Heart left ventricle (tissue), 16 donors: ENCODE results near the gene FOXK1. TPM values are rescaled to one million over a fixed set of nuclear protein-coding genes. Genes with fewer than 3 reads are reported as not detected.
A peak's percentile ranks its signal among the peaks of the same experiment; 100 is the strongest.

Experiments
- ATAC-seq, 4 donors: fragments of 200-7000 bp; cut with Tn5 transposase; one replicate each; pipeline ENCODE4 v1.9.1; 2020 to 2022; ENCODE audit warnings: moderate library complexity in 4 of 4, mild to moderate bottlenecking in 3 of 4, moderate number of reproducible peaks in 1 of 4
- DNase-seq, 5 donors: peaks; one replicate each; pipeline ENCODE4 v3.0.0-alpha.2; 2020
- H3K27ac ChIP-seq, 12 donors: fragments of 200-600 bp; sonication (generic) in 4 of 12; one replicate each; pipeline versions ENCODE4 v1.5.0 to v1.8.0; 2016 to 2022; ENCODE audit warnings: mild to moderate bottlenecking in 2 of 12
- H3K27me3 ChIP-seq, 9 donors: fragments of 200-600 bp; sonication (generic) in 2 of 9; one replicate each; pipeline versions ENCODE4 v1.5.1 to v1.8.0; 2016 to 2022; ENCODE audit warnings: mild to moderate bottlenecking in 3 of 9
- H3K36me3 ChIP-seq, 9 donors: fragments of 200-600 bp; sonication (generic) in 2 of 9; one replicate each; pipeline versions ENCODE4 v1.5.0 to v1.8.0; 2018 to 2022; ENCODE audit warnings: mild to moderate bottlenecking in 2 of 9
- H3K4me1 ChIP-seq, 12 donors: fragments of 200-600 bp; sonication (generic) in 4 of 12; one replicate each; pipeline versions ENCODE4 v1.5.0 to v1.8.0; 2016 to 2022; ENCODE audit warnings: mild to moderate bottlenecking in 3 of 12
- H3K4me3 ChIP-seq, 12 donors: fragments of 200-600 bp; sonication (generic) in 4 of 12; one replicate each; pipeline versions ENCODE4 v1.5.0 to v1.8.0; 2017 to 2022; ENCODE audit warnings: mild to moderate bottlenecking in 9 of 12, moderate library complexity in 4 of 12
- H3K9me3 ChIP-seq, 12 donors: fragments of 200-600 bp; sonication (generic) in 4 of 12; one replicate each; pipeline versions ENCODE4 v1.5.0 to v1.8.0; 2016 to 2022; ENCODE audit warnings: mild to moderate bottlenecking in 1 of 12
- CTCF ChIP-seq, 12 donors: fragments of 200-600 bp; sonication (generic) in 4 of 12; IDR thresholded peaks; one replicate each; pipeline versions ENCODE4 v1.5.0 to v1.8.0; 2018 to 2022; ENCODE audit warnings: antibody characterized with exemption in 12 of 12, mild to moderate bottlenecking in 5 of 12
- POLR2A ChIP-seq, 2 donors: fragments of 450-650 bp; IDR thresholded peaks; one replicate each; pipeline ENCODE4 v1.6.1; 2017; ENCODE audit warnings: antibody characterized with exemption in 2 of 2, mild to moderate bottlenecking in 2 of 2, moderate library complexity in 2 of 2
- WGBS, 4 donors: extraction: QIAGEN DNeasy Blood & Tissue Kit in 2 of 4; methylation state at CpG; one replicate each; pipeline versions ENCODE4 v1.1.5 to v1.1.7; 2013 to 2018; 5-methylcytosine and 5-hydroxymethylcytosine counted together
- intact Hi-C, 10 donors: fragments of 100-400 bp; cut with DNase I; formaldehyde crosslinking; loops; one replicate each; pipeline versions ENCODE4 v1.11.1 to v1.14.2; 2022
- polyA plus RNA-seq, 2 donors: library from polyadenylated mRNA; stranded (reverse); fragments of 200-250 nt; gene quantifications; one replicate each; pipeline ENCODE4 v1.2.3, GENCODE V29; 2013
- total RNA-seq, 9 donors: library from RNA; depleted of rRNA in 2 of 9; stranded (reverse); fragments of >200 nt in 2 of 9; fragmentation: NEBNext Ultra II Directional in 3 of 9; extraction: Animal tissue kit (Norgen Biotek cat#: 25700) in 3 of 9; gene quantifications; one replicate each; pipeline versions ENCODE4 v1.1.0 to v1.2.4, GENCODE V29; 2016 to 2023
- donor health status: ischemic (EF 13 %, LVEDD 7.1; RV severe dilation, severe dysfunction).
- donor health status: healthy with polysubstance abuse.
- donor health status: DM: no; HTN: yes; CAD: no.
- donor health status: DM: no; HTN: no; CAD: no.
- donor health status: ischemic (EF 25% LVEDD 6.9; RV normal size, moderate dysfunction).
- donor health status: ischemic (EF 25% LVEDD 5.7; RV mildly dilated, moderate dysfunction).
- donor health status: healthy.
- donor health status: DM: yes; HTN: yes; CAD: no.
- donor health status: ischemic (EF 35%, LVEDD 5.7; RV mildly dilated, moderate dysfunction).
- donor health status: nonischemic (EF 11% LVEDD 7.7; RV severe dilation, severe dysfunction).
- donor health status: DM: yes; HTN: yes; CAD: no.
- donor health status: PGD.
- donor health status: ischemic (EF 29% LVEDD 5.4; RV normal size, mild dysfunction).
- donor health status: nonischemic (EF 23%, LVEDD 6.1; RV moderate dilation, normal function).

The FOXK1 gene
- total and polyA plus RNA-seq, 11 donors, result 9.3 to 43.7 (median 19.8) TPM

- no peak for DNase-seq
- H3K27ac ChIP-seq, result peak overlapping the region in 9 of 12 donors; percentile 17 to 73 (median 39)
Measured at GRCh38 chr7:4734587-4735345, 52.7 kb downstream of the FOXK1 start.

GRCh38 chr7:4737300-4737699 is 55.2 kb downstream of the FOXK1 start:
- Histone ChIP-seq H3K4me3 (no peak overlapping the region), H3K36me3 (peaks cover 0 to 22% (median 16%) of the 10 kb centered on the region in 9 donors), H3K4me1 (peaks cover 0 to 51% (median 27%) of the 10 kb centered on the region in 12 donors), H3K9me3 (no peaks in the 10 kb centered on the region), H3K27ac (no peak overlapping the region), H3K27me3 (no peaks in the 10 kb centered on the region)
- no peak for TF ChIP-seq CTCF (IDR thresholded peaks at IDR 0.05)
- no peak for TF ChIP-seq POLR2A (IDR thresholded peaks at IDR 0.05)
- 89 to 94% (median 92%) methylated on average over 15 of the region's 15 CpGs for WGBS, 4 donors
- DNase-seq (no peak), ATAC-seq (no peak)
- intact Hi-C loops, result loop anchor here in 2 of 10 donors (5.0 kb wide), 2 partner anchors 55 to 95 kb away; partner anchors contain the start of gene FOXK1 (in 1 of the 2)

More at GRCh38 chr7:4734587-4735345, 52.7 kb downstream of the FOXK1 start:
- H3K9me3 ChIP-seq, result no peaks in the 10 kb centered on the region
- no peak for TF ChIP-seq POLR2A (IDR thresholded peaks at IDR 0.05)
- no peak for TF ChIP-seq CTCF (IDR thresholded peaks at IDR 0.05)
- ATAC-seq, result peak; percentile 30 to 80 (median 40)
- H3K4me1 ChIP-seq, result peaks cover 3 to 52% (median 32%) of the 10 kb centered on the region in 12 donors
- H3K27me3 ChIP-seq, result no peaks in the 10 kb centered on the region
- peaks cover 0 to 13% (median 0%) of the 10 kb centered on the region in 9 donors for H3K36me3 ChIP-seq
- intact Hi-C loops, result loop anchor here in 2 of 10 donors (5.0 kb wide), 2 partner anchors 52 to 92 kb away; partner anchors contain the start of gene FOXK1 (in 1 of the 2)
- H3K4me3 ChIP-seq, result no peak overlapping the region
- WGBS, 4 donors, result 48 to 63% (median 56%) methylated on average over 22 to 23 of the region's 23 CpGs

GRCh38 chr7:4738711-4739527 is 56.8 kb downstream of the FOXK1 start:
- DNase-seq (peak in 3 of 5 donors; percentile 51 to 73 (median 60)), ATAC-seq (peak in 3 of 4 donors; percentile 60 to 69 (median 68))
- Histone ChIP-seq H3K9me3 (no peaks in the 10 kb centered on the region), H3K4me1 (peaks cover 0 to 58% (median 36%) of the 10 kb centered on the region in 12 donors), H3K36me3 (peaks cover 0 to 33% (median 27%) of the 10 kb centered on the region in 9 donors), H3K4me3 (peak overlapping the region in 11 of 12 donors; percentile 16 to 46 (median 37)), H3K27me3 (no peaks in the 10 kb centered on the region), H3K27ac (peak overlapping the region; percentile 31 to 86 (median 77))
- intact Hi-C loops, result loop anchor here in 3 of 10 donors (2.0 to 5.0 kb wide), 3 partner anchors 14 to 97 kb away; partner anchors contain the start of gene FOXK1 (in 1 of the 3)
- no peak for TF ChIP-seq POLR2A (IDR thresholded peaks at IDR 0.05)
- TF ChIP-seq CTCF (IDR thresholded peaks at IDR 0.05), result no peak
- WGBS, 4 donors, result 24 to 34% (median 30%) methylated on average over 23 of the region's 23 CpGs
